RWPE1 (cell line): Measurements from ENCODE around the gene CPA1.

Source experiments
- CTCF ChIA-PET: fragments of 350-600 bp; sonication (Branson Sonifier 250); formaldehyde crosslinking; extraction: SDS; loops from one replicate; lab custom pipeline; 2021; lab: Yijun Ruan, JAX
- POLR2A ChIA-PET: fragments of 400-600 bp; formaldehyde crosslinking; extraction: SDS; loops from one replicate; lab custom pipeline; 2020; ENCODE audit warnings: antibody characterized with exemption; ENCODE audit not compliant: low non-redundant PET; lab: Yijun Ruan, JAX
- DNase-seq: peaks from one replicate; pipeline ENCODE4 v3.0.0; 2012; ENCODE audit warnings: low spot score
- H3K27ac ChIP-seq: fragments of 450-650 bp; 2 replicates; pipeline ENCODE4 v1.5.1; 2017
- CTCF ChIP-seq: fragments of 450-650 bp; conservative IDR thresholded peaks from 2 replicates; pipeline ENCODE4 v1.5.1; 2017; ENCODE audit warnings: low read depth, mild to moderate bottlenecking

CPA1 gene

GRCh38 chr7:130366564-130366963 is 13.7 kb upstream of the CPA1 start:
- TF ChIP-seq CTCF = no peak
- no peak overlapping the region; the same call in 1 of the 2 replicates for H3K27ac ChIP-seq
- CTCF ChIA-PET = no interaction called here
- DNase-seq = no peak
- POLR2A ChIA-PET = no interaction called here

GRCh38 chr7:130367088-130367755 is 13.1 kb upstream of the CPA1 start:
- TF ChIP-seq CTCF = no peak
- CTCF ChIA-PET = no interaction called here
- DNase-seq = no peak
- POLR2A ChIA-PET = interaction anchor here (0.6 kb wide), 1 partner anchor 162 kb away, joined by 3 read pairs; no protein-coding TSS in a partner anchor
- peak overlapping the region; percentile 56; the same call in 1 of the 2 replicates for H3K27ac ChIP-seq

- ChIA-PET CTCF (no interaction called here), POLR2A (interaction anchor here (0.6 kb wide), 1 partner anchor 161 kb away, joined by 3 read pairs; no protein-coding TSS in a partner anchor)
- DNase-seq = no peak
- no peak for TF ChIP-seq CTCF
- H3K27ac ChIP-seq = peak overlapping the region; percentile 56
These were observed 12.2 kb upstream of the CPA1 start for GRCh38 chr7:130367836-130368746.

DNA sequence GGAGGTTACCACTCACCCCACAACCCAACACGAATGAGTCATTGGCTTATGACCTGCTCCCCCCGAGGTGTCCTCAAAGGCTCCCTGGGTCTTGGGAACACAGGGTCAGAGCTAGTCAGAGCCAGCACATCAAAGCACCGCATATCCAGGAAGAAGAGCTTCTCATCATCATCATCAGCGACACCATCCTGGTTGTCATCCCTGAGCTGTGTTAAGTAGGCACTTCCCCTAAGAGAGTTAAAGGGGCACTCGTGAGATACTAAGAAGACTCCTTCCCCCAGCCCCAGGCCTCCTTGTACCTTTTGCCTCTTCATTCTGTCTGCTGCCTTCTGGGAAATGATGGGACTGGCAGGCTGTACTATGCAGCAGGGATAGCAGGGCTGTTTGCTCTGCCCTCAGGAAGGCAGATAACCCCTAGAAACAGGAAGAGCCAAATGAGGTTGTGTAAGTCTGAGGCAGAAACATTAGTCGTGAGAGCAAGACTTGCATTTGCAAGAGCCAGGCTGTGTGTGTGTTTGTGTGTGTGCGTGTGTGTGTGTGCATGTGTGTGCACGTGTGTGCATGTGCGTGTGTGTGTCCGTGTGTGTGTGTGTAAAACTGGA is 11.1 kb upstream of the CPA1 start:
- ChIA-PET CTCF (no interaction called here), POLR2A (no interaction called here)
- DNase-seq = no peak
- peak overlapping the region; percentile 56 for H3K27ac ChIP-seq
- no peak for TF ChIP-seq CTCF

DNA sequence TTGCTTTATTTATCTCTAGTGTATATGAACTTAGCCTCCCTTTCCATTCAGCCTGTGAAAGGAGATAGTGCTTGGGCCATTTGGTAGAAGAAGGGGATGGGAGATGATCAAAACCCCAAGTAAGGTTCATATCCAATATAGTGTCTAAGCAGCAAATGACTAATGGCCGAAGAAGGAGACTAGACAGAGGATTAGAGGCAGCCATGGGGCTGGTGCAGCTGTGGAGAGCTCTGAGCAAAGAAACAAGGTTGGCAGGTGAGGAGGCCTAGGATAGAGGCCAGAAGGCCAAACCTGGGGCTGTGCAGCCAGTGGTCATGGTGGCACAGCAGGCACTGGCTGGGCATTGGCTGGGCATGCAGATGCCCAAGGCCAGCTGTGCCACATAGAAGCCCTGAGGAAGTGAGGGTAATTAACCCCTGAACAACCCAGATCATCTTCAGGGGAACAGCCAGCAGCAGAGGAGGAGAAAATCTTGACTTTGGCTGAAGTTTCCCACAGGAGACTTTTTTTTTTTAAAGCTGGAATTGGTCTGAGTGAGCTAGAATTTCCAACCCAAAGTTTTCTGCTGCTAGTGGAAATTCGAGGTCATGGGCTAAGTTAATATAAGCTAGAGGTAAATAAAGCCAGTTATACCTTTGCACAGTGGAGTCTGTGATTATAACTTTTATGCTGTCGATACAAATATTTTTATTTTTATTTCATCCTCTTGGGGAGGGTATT is 10.3 kb upstream of the CPA1 start:
- CTCF ChIA-PET = no interaction called here
- no peak for TF ChIP-seq CTCF
- no peak for DNase-seq
- peak overlapping the region; percentile 56 for H3K27ac ChIP-seq
- POLR2A ChIA-PET = no interaction called here
